Measurements from ENCODE around the gene C1QL1. TPM values are rescaled to one million over a fixed set of nuclear protein-coding genes. Genes with fewer than 3 reads are reported as not detected.
"Not testable (repeated sequence)": the region's sequence is repeated elsewhere in the genome, so short reads cannot be mapped to it uniquely, and the experiment has no call there.

C1QL1 gene
- total RNA-seq, 1 experiment from 2014 or later, result 3.5 TPM

GRCh38 chr17:44947461-44948314, 20.4 kb downstream of the C1QL1 start, which contains the start of gene KIF18B (continued):
- TF ChIP-seq CTCF (IDR thresholded peaks at IDR 0.05 in 2 of 3, conservative IDR thresholded peaks at IDR 0.05 in 1 of 3; ENCODE audit: borderline replicate concordance in 1 of 3, insufficient read depth in 1 of 3, low read depth in 2 of 3, low read length in 2 of 3), result no peak

- intact Hi-C loops (cut with micrococcal nuclease); H2AFZ ChIP-seq (ENCODE audit: low read depth, low read length, poor library complexity, severe bottlenecking); H3K9ac ChIP-seq (ENCODE audit: low read length); H3K9me3 ChIP-seq (ENCODE audit: control insufficient read depth in 1 of 2, insufficient read depth in 1 of 2, low read depth in 1 of 2, low read length in 2 of 2); H3K27me3 ChIP-seq (ENCODE audit: insufficient read depth, low read length); DNase-seq (ENCODE audit: low read depth, low spot score); H3K9me2 ChIP-seq (ENCODE audit: insufficient read depth); RAD21 ChIA-PET (ENCODE audit: low non-redundant PET in 1 of 2, low total read pairs in 2 of 2, uncharacterized antibody in 2 of 2, unreplicated experiment in 2 of 2); POLR2A ChIA-PET; ATAC-seq; BruUV-seq (replicated peaks); H4K20me1 ChIP-seq (ENCODE audit: insufficient read depth); H3K27ac ChIP-seq (ENCODE audit: low read depth, low read length): not testable (repeated sequence)
- CTCF ChIA-PET, result interaction anchor here (0.7 kb wide), 1 partner anchor 609 kb away, joined by 3 read pairs; no protein-coding TSS in a partner anchor
- H3K36me3 ChIP-seq (ENCODE audit: control insufficient read depth in 1 of 2, insufficient read depth in 2 of 2, low read length in 2 of 2), result peaks cover 2 to 33% of the 10 kb centered on the region in 2 experiments; a peak in 2 of 4 replicates
- H3K79me2 ChIP-seq (ENCODE audit: insufficient read depth, low read length), result peaks cover 70% of the 10 kb centered on the region
- H3K4me2 ChIP-seq (ENCODE audit: low read length), result peak overlapping the region; percentile 75
- H3K4me3 ChIP-seq (replicated peaks in 1 of 2; ENCODE audit: low read depth in 1 of 2, low read length in 2 of 2), result peak overlapping the region in 1 of 2 experiments; percentile 92; a peak in 2 of 4 replicates
- H3K4me1 ChIP-seq (ENCODE audit: control insufficient read depth in 1 of 2, insufficient read depth in 2 of 2, low read length in 2 of 2), result peaks cover 16 to 49% of the 10 kb centered on the region in 2 experiments
These were observed 22.5 kb downstream of the C1QL1 start for GRCh38 chr17:44945652-44946051.

- DNase-seq (ENCODE audit: low read depth, low spot score) (no peak), ATAC-seq (no peak)
- Histone ChIP-seq H3K27me3 (ENCODE audit: insufficient read depth, low read length) (no peaks in the 10 kb centered on the region), H3K4me3 (replicated peaks in 1 of 2; ENCODE audit: low read depth in 1 of 2, low read length in 2 of 2) (no peak overlapping the region), H3K27ac (ENCODE audit: low read depth, low read length) (peak overlapping the region; percentile 38), H3K4me2 (ENCODE audit: low read length) (peak overlapping the region; percentile 53; the same call in 1 of the 2 replicates), H2AFZ (ENCODE audit: low read depth, low read length, poor library complexity, severe bottlenecking) (no peak overlapping the region), H4K20me1 (ENCODE audit: insufficient read depth) (no peaks in the 10 kb centered on the region; the same call in 1 of the 2 replicates), H3K9me2 (ENCODE audit: insufficient read depth) (no peaks in the 10 kb centered on the region), H3K9ac (ENCODE audit: low read length) (no peak overlapping the region), H3K79me2 (ENCODE audit: insufficient read depth, low read length) (peaks cover 100% of the 10 kb centered on the region), H3K4me1 (ENCODE audit: control insufficient read depth in 1 of 2, insufficient read depth in 2 of 2, low read length in 2 of 2) (peaks cover 22 to 47% of the 10 kb centered on the region in 2 experiments), H3K9me3 (ENCODE audit: control insufficient read depth in 1 of 2, insufficient read depth in 1 of 2, low read depth in 1 of 2, low read length in 2 of 2) (peaks cover 0 to 4% of the 10 kb centered on the region in 2 experiments; a peak in 1 of 4 replicates), H3K36me3 (ENCODE audit: control insufficient read depth in 1 of 2, insufficient read depth in 2 of 2, low read length in 2 of 2) (peaks cover 4 to 48% of the 10 kb centered on the region in 2 experiments; a peak in 3 of 4 replicates)
- CTCF ChIA-PET, result no interaction called here
- POLR2A ChIA-PET, result no interaction called here
- RAD21 ChIA-PET (ENCODE audit: low non-redundant PET in 1 of 2, low total read pairs in 2 of 2, uncharacterized antibody in 2 of 2, unreplicated experiment in 2 of 2), result no interaction called here
- no TSS peak for BruUV-seq (replicated peaks)
- intact Hi-C loops (cut with micrococcal nuclease), result no loop called here
- TF ChIP-seq SP1 (IDR thresholded peaks at IDR 0.05; ENCODE audit: low read depth) (no peak), SRF (IDR thresholded peaks at IDR 0.05; ENCODE audit: low read depth) (no peak), EZH2phosphoT487 (IDR thresholded peaks at IDR 0.05; ENCODE audit: borderline replicate concordance) (no peak), CEBPB (IDR thresholded peaks at IDR 0.05; ENCODE audit: low read depth) (no peak), CBX3 (IDR thresholded peaks at IDR 0.05; ENCODE audit: low read depth) (no peak), TCF7L2 (IDR thresholded peaks at IDR 0.05; ENCODE audit: borderline replicate concordance, extremely low read depth, insufficient read depth, insufficient read length) (no peak), SIN3A (IDR thresholded peaks at IDR 0.05; ENCODE audit: low read depth) (no peak), ELF1 (IDR thresholded peaks at IDR 0.05; ENCODE audit: borderline replicate concordance, low read depth) (no peak), EZH2 (IDR thresholded peaks at IDR 0.05) (no peak), POLR2A (IDR thresholded peaks at IDR 0.05; ENCODE audit: borderline replicate concordance, extremely low read depth, insufficient read depth, insufficient read length) (no peak), FOSL1 (IDR thresholded peaks at IDR 0.05; ENCODE audit: low read depth) (no peak), POLR2AphosphoS5 (IDR thresholded peaks at IDR 0.05; ENCODE audit: low read depth, low read length) (no peak), ATF3 (IDR thresholded peaks at IDR 0.05) (no peak), ZNF274 (IDR thresholded peaks at IDR 0.05; ENCODE audit: low read depth, low read length) (no peak), RAD21 (IDR thresholded peaks at IDR 0.05; ENCODE audit: low read depth) (no peak)
These were observed 25.6 kb downstream of the C1QL1 start for GRCh38 chr17:44942456-44942855.
